Fibroblast of lung (primary cell): ENCODE measurements around the gene CD300H. TPM values are rescaled to one million over a fixed set of nuclear protein-coding genes. Genes with fewer than 3 reads are reported as not detected.

Source experiments
- DNase-seq, 2 donors: peaks; one replicate each; pipeline versions ENCODE4 v3.0.0 to v3.0.0-alpha.2; 2010; ENCODE audit warnings: low read depth in 2 of 2
- H2AFZ ChIP-seq: 2 replicates; pipeline ENCODE4 v1.5.1; 2012; ENCODE audit warnings: low read length, control low read depth, inconsistent platforms
- H3K27ac ChIP-seq: 2 replicates; pipeline ENCODE4 v1.5.1; 2011; ENCODE audit warnings: low read length, control low read depth; ENCODE audit not compliant: insufficient read depth
- H3K27me3 ChIP-seq: 2 replicates; pipeline ENCODE4 v1.5.1; 2011; ENCODE audit warnings: mild to moderate bottlenecking, low read length; ENCODE audit not compliant: control insufficient read depth, insufficient read depth
- H3K36me3 ChIP-seq: 2 replicates; pipeline ENCODE4 v1.5.1; 2011; ENCODE audit warnings: low read length; ENCODE audit not compliant: control insufficient read depth, insufficient read depth
- H3K4me1 ChIP-seq: 2 replicates; pipeline ENCODE4 v1.5.1; 2011; ENCODE audit warnings: low read length; ENCODE audit not compliant: control insufficient read depth, insufficient read depth; ENCODE audit errors: extremely low read depth
- H3K4me2 ChIP-seq: 2 replicates; pipeline ENCODE4 v1.5.1; 2011; ENCODE audit warnings: low read length, control low read depth; ENCODE audit not compliant: insufficient read depth; ENCODE audit errors: extremely low read depth
- H3K4me3 ChIP-seq, 4 experiments: fragments of 200-600 bp in 1 of 4; sonication (generic) in 1 of 4; replicated peaks in 1 of 4; 2 replicates each; pipeline ENCODE4 v1.5.1; 2011 to 2016; ENCODE audit warnings: low read length in 4 of 4, low read depth in 3 of 4, mild to moderate bottlenecking in 3 of 4, control low read depth in 2 of 4, inconsistent platforms in 1 of 4, mixed read lengths in 1 of 4; ENCODE audit not compliant: insufficient read depth in 1 of 4; ENCODE audit errors: control extremely low read depth in 1 of 4
- H3K79me2 ChIP-seq: 2 replicates; pipeline ENCODE4 v1.5.1; 2012; ENCODE audit warnings: mild to moderate bottlenecking, low read length, inconsistent platforms; ENCODE audit not compliant: control insufficient read depth, insufficient read depth
- H3K9ac ChIP-seq: 2 replicates; pipeline ENCODE4 v1.5.1; 2011; ENCODE audit warnings: mild to moderate bottlenecking, low read length, control low read depth; ENCODE audit not compliant: insufficient read depth
- H3K9me3 ChIP-seq: 2 replicates; pipeline ENCODE4 v1.5.1; 2012; ENCODE audit warnings: low read depth, low read length; ENCODE audit not compliant: control insufficient read depth, insufficient read depth
- H4K20me1 ChIP-seq: 2 replicates; pipeline ENCODE4 v1.5.1; 2011; ENCODE audit warnings: low read length; ENCODE audit not compliant: control insufficient read depth, insufficient read depth; ENCODE audit errors: extremely low read depth
- EZH2 ChIP-seq: IDR thresholded peaks from 2 replicates; pipeline ENCODE4 v1.5.1; 2012; ENCODE audit warnings: low read length, control low read depth, mild to moderate bottlenecking; ENCODE audit errors: missing control alignments
- polyA plus RNA-seq, 2 donors: library from polyadenylated mRNA; depleted of rRNA in 1 of 2; stranded (reverse) in 1 of 2; unstranded in 1 of 2; fragments of >200 nt; gene quantifications; 2 replicates each; pipeline ENCODE4 v1.2.1, GENCODE V29; 2011 to 2012; ENCODE audit warnings: missing spikeins in 1 of 2
- total RNA-seq: library from RNA; depleted of rRNA; stranded (reverse); fragments of >200 nt; gene quantifications from 2 replicates; pipeline ENCODE4 v1.2.1, GENCODE V29; 2014
- TF ChIP-seq, protein P1 (sequence below), 2 donors: IDR thresholded peaks in 1 of 2; conservative IDR thresholded peaks in 1 of 2; 1 replicate in 1 of 2; 2 replicates in 1 of 2; pipeline ENCODE4 v1.5.1; 2011 to 2012; ENCODE audit warnings: low read length in 2 of 2, control low read depth in 1 of 2, inconsistent platforms in 1 of 2, low read depth in 1 of 2, mild to moderate bottlenecking in 1 of 2

The CD300H gene
- total and polyA plus RNA-seq, 2 donors (not counting 1 experiment from before 2014, with no cell fraction given) = not detected

DNA sequence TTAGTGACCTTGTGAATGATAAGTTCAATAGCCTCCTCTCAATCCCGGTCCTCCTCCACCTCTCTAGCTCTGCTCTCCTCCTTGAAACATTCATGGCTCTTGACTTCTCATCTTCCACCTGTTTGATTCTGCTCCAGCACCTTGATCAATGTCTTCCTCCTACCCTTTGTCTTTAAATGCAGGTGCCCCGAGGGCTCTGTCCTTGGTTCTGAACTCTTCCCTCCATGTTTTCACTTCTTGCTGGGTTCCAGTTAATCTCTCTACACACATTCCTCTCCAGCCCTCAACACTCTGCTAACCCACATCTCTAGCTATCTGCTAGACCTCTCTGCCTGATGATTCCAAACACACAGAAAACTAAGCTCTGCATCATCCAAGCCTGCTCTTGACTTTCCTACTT is 42.8 kb upstream of the CD300H start:
- DNase-seq = no peak
- no peaks in the 10 kb centered on the region for H3K36me3 ChIP-seq
- H2AFZ ChIP-seq = no peak overlapping the region
- H3K9ac ChIP-seq = no peak overlapping the region
- TF ChIP-seq EZH2 = no peak
- TF ChIP-seq, protein P1, sequence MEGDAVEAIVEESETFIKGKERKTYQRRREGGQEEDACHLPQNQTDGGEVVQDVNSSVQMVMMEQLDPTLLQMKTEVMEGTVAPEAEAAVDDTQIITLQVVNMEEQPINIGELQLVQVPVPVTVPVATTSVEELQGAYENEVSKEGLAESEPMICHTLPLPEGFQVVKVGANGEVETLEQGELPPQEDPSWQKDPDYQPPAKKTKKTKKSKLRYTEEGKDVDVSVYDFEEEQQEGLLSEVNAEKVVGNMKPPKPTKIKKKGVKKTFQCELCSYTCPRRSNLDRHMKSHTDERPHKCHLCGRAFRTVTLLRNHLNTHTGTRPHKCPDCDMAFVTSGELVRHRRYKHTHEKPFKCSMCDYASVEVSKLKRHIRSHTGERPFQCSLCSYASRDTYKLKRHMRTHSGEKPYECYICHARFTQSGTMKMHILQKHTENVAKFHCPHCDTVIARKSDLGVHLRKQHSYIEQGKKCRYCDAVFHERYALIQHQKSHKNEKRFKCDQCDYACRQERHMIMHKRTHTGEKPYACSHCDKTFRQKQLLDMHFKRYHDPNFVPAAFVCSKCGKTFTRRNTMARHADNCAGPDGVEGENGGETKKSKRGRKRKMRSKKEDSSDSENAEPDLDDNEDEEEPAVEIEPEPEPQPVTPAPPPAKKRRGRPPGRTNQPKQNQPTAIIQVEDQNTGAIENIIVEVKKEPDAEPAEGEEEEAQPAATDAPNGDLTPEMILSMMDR (conservative IDR thresholded peaks at IDR 0.05 in 1 of 2, IDR thresholded peaks at IDR 0.05 in 1 of 2; ENCODE audit: low read depth in 1 of 2, low read length in 2 of 2) = no peak
- H3K27me3 ChIP-seq = no peaks in the 10 kb centered on the region
- H3K4me3 ChIP-seq = no peak overlapping the region
- no peaks in the 10 kb centered on the region for H3K4me1 ChIP-seq
- H3K27ac ChIP-seq = no peak overlapping the region
- H3K79me2 ChIP-seq = no peaks in the 10 kb centered on the region
- no peaks in the 10 kb centered on the region for H4K20me1 ChIP-seq
- H3K4me2 ChIP-seq = no peak overlapping the region
- no peaks in the 10 kb centered on the region for H3K9me3 ChIP-seq

DNA sequence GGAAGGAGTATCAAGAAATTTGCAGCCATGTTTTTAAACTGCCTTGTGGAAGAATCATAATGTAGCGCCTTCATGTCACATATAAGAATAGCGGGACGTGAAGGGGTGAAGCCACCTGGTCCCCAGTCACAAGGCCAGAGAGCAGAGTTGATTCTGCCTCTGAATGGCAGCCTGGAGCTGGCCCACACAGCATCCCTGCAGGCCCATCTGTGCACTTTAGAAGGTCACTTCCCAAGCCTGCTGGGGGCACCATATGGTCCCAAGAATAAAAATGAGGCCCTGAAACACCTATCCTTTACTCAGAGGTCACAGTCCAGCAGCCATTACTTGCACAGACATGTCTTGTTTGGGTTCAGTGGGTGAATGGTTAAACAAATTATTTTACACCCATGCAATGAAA is 41.2 kb upstream of the CD300H start:
- H3K27me3 ChIP-seq = no peaks in the 10 kb centered on the region
- TF ChIP-seq, protein P1 (conservative IDR thresholded peaks at IDR 0.05 in 1 of 2, IDR thresholded peaks at IDR 0.05 in 1 of 2; ENCODE audit: low read depth in 1 of 2, low read length in 2 of 2) = no peak
- TF ChIP-seq EZH2 = no peak
- no peaks in the 10 kb centered on the region for H3K9me3 ChIP-seq
- H3K4me1 ChIP-seq = no peaks in the 10 kb centered on the region
- H3K4me2 ChIP-seq = no peak overlapping the region
- H4K20me1 ChIP-seq = no peaks in the 10 kb centered on the region
- H3K4me3 ChIP-seq = no peak overlapping the region
- no peak for DNase-seq
- H3K79me2 ChIP-seq = no peaks in the 10 kb centered on the region
- H3K27ac ChIP-seq = no peak overlapping the region
- H2AFZ ChIP-seq = no peak overlapping the region
- H3K36me3 ChIP-seq = no peaks in the 10 kb centered on the region
- H3K9ac ChIP-seq = no peak overlapping the region

DNA sequence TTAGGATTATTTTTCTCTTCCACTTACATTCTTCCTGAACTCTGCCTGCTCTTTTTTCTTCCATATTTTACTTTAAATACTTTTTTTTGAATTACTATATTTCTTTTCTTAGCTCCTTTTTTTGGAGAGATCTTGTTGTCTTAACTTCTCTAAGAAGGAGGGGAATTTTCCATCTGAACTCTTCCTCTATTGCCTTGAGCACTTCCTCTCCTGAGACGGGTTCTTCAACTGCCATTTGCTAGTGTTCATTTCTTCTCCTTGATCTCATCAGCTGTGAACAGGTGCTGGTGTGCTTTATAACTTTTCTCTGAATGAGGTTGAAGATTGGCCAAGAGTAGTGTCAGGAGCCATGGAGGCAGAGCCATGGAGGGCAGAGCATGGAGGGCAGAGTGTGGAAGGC is 39.9 kb upstream of the CD300H start:
- Histone ChIP-seq H3K4me1 (no peaks in the 10 kb centered on the region), H3K27ac (no peak overlapping the region), H3K9me3 (no peaks in the 10 kb centered on the region), H3K9ac (no peak overlapping the region), H4K20me1 (no peaks in the 10 kb centered on the region), H3K4me2 (no peak overlapping the region), H3K79me2 (no peaks in the 10 kb centered on the region), H3K36me3 (no peaks in the 10 kb centered on the region), H3K27me3 (no peaks in the 10 kb centered on the region), H2AFZ (no peak overlapping the region), H3K4me3 (no peak overlapping the region)
- TF ChIP-seq EZH2 = no peak
- TF ChIP-seq, protein P1 (conservative IDR thresholded peaks at IDR 0.05 in 1 of 2, IDR thresholded peaks at IDR 0.05 in 1 of 2; ENCODE audit: low read depth in 1 of 2, low read length in 2 of 2) = no peak
- no peak for DNase-seq
